Esophagus squamous epithelium (tissue), 4 donors: ENCODE data around the gene RFWD3.

Source experiments
- POLR2A ChIP-seq, 4 donors: fragments of 450-650 bp; IDR thresholded peaks; one replicate each; pipeline ENCODE4 v1.6.1; 2017; ENCODE audit warnings: antibody characterized with exemption in 4 of 4, mild to moderate bottlenecking in 4 of 4, moderate library complexity in 3 of 4
- TF ChIP-seq, protein P1 (sequence below), 6 experiments: fragments of 450-650 bp in 4 of 6; fragments of 200-600 bp in 2 of 6; sonication (generic) in 2 of 6; IDR thresholded peaks; one replicate each; pipeline ENCODE4 v1.5.1; 2016 to 2019; ENCODE audit warnings: antibody characterized with exemption in 6 of 6, mild to moderate bottlenecking in 4 of 6, moderate library complexity in 4 of 6

DNA sequence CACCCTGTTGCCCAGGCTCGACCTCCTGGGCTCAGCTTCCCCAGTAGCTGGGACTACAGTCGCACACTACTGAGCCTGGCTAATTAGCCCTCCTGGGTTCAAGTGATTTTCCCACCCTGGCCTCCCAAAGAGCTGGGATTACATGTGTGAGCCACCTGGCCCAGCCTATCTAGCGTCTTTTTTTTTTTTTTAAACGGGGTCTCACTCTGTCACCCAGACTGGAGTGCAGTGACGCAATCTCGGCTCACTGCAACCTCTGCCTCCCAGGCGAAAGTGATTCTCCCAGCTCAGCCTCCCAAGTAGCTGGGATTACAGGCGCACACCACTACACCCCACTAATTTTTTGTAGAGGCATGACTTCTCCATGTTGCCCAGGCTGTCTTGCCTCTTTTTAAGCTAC, 93.1 kb downstream of the RFWD3 start:
- TF ChIP-seq, protein P1, sequence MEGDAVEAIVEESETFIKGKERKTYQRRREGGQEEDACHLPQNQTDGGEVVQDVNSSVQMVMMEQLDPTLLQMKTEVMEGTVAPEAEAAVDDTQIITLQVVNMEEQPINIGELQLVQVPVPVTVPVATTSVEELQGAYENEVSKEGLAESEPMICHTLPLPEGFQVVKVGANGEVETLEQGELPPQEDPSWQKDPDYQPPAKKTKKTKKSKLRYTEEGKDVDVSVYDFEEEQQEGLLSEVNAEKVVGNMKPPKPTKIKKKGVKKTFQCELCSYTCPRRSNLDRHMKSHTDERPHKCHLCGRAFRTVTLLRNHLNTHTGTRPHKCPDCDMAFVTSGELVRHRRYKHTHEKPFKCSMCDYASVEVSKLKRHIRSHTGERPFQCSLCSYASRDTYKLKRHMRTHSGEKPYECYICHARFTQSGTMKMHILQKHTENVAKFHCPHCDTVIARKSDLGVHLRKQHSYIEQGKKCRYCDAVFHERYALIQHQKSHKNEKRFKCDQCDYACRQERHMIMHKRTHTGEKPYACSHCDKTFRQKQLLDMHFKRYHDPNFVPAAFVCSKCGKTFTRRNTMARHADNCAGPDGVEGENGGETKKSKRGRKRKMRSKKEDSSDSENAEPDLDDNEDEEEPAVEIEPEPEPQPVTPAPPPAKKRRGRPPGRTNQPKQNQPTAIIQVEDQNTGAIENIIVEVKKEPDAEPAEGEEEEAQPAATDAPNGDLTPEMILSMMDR (IDR thresholded peaks at IDR 0.05) = no peak
- TF ChIP-seq POLR2A (IDR thresholded peaks at IDR 0.05) = no peak
